ENCODE measurements around the gene SEC61B. TPM values are rescaled to one million over a fixed set of nuclear protein-coding genes. Genes with fewer than 3 reads are reported as not detected.
A peak's percentile ranks its signal among the peaks of the same experiment; 100 is the strongest.

SEC61B gene
- total RNA-seq, 2 donors from 2014 or later = 176 to 255 TPM

DNA sequence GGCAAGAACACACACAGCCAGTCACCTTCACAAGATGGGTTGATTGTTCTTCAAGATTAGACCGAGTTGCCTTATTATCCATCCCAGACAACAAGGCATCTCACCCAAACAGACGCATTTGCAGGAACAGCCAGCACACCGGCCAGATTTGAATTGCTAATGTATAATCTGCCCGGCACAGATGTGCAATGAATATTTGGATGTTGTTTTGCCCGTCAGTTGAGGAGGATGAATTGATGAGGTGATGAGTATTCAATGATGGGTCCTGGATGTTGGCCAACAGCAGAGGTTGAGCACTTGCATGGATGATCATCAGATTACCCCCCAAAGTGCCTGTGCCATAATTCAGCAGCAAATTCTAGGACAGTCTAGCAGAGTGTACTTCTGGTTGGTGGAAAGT is 20.5 kb upstream of the SEC61B start:
- H3K27ac Mint-ChIP-seq = no peak overlapping the region
- no peak overlapping the region for H3K4me3 Mint-ChIP-seq
- H3K36me3 Mint-ChIP-seq = peaks cover 6% of the 10 kb centered on the region
- no peak for DNase-seq (ENCODE audit: low spot score)
- no peaks in the 10 kb centered on the region for H3K9me3 Mint-ChIP-seq
- no peak for ATAC-seq
- H3K27me3 Mint-ChIP-seq = peaks cover 3 to 9% of the 10 kb centered on the region in 2 donors
- H3K4me1 Mint-ChIP-seq (ENCODE audit: low read depth in 2 of 2) = peaks cover 0 to 3% of the 10 kb centered on the region in 2 donors

DNA sequence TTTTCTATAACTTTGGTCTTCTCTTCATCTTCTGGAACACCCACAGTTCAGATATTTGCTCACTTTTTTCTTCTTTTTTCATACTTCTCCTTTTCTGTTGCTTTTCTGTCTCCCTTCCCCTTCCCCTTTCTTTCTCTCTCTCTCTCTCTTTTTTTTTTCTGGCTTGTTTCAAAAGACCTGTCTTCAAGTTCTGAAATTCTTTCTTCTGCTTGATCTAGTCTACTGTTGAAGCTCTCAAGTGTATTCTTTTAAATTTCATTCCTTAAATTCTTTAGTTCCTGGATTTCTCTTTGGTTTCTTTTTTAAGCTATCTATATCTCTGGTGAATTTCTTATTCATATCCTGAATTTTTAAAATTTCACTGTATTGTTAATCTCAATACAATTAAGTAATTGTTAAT is 11.5 kb upstream of the SEC61B start:
- Mint-ChIP-seq H3K9me3 (peaks cover 4% of the 10 kb centered on the region), H3K36me3 (peaks cover 40% of the 10 kb centered on the region), H3K27me3 (peaks cover 3 to 12% of the 10 kb centered on the region in 2 donors), H3K4me3 (no peak overlapping the region), H3K4me1 (ENCODE audit: low read depth in 2 of 2) (peaks cover 13 to 21% of the 10 kb centered on the region in 2 donors), H3K27ac (no peak overlapping the region)
- DNase-seq (ENCODE audit: low spot score) (no peak), ATAC-seq (no peak)

DNA sequence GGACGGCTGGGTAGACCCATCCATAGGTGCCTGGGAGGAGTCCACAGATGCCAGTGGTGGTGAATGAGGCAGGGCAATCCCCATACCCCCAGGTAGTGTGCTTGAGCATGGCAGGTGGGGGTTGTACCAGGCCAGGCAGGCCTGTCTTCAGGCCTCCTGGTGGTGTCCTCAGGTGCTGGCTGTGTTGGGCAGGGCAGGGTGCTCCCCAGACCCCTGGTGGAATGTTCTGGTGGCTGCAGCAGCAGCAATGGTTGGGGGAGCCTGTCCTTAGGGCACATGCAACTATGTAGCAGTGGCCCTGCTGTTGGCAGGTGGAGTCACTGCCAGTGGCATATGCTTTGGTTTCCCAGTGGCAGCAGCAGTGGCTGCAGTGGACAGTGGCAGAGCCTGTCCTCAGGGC is 10.3 kb upstream of the SEC61B start:
- Mint-ChIP-seq H3K9me3 (peaks cover 4% of the 10 kb centered on the region), H3K36me3 (peaks cover 38% of the 10 kb centered on the region), H3K27ac (no peak overlapping the region), H3K4me1 (ENCODE audit: low read depth in 2 of 2) (peaks cover 20 to 30% of the 10 kb centered on the region in 2 donors), H3K4me3 (no peak overlapping the region), H3K27me3 (peaks cover 3 to 6% of the 10 kb centered on the region in 2 donors)
- ATAC-seq (peak; percentile 22 to 52), DNase-seq (ENCODE audit: low spot score) (no peak)

DNA sequence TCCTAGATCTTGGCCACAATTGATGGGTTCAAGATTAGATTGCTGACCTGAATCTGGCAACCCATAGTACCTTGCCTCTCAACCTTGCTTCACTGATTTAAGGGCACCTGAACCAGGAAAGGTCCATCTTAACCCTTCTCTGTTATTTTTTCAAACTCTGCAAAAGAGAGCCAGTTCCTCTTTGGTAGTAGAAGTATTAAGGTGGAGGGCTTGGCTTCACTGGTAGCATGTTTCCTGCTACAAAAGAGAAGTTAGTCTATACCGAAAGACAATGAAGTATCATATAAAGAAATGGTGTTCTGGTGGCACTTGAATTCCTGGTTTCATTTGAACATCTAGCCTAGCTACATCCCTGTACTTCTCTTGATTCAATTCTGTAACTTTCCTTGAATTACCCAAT is 8.9 kb upstream of the SEC61B start:
- Mint-ChIP-seq H3K36me3 (peaks cover 48% of the 10 kb centered on the region), H3K27me3 (peaks cover 3 to 6% of the 10 kb centered on the region in 2 donors), H3K4me1 (ENCODE audit: low read depth in 2 of 2) (peaks cover 31 to 36% of the 10 kb centered on the region in 2 donors), H3K9me3 (peaks cover 4% of the 10 kb centered on the region), H3K4me3 (no peak overlapping the region), H3K27ac (no peak overlapping the region)
- no peak for DNase-seq (ENCODE audit: low spot score)
- ATAC-seq = no peak

DNA sequence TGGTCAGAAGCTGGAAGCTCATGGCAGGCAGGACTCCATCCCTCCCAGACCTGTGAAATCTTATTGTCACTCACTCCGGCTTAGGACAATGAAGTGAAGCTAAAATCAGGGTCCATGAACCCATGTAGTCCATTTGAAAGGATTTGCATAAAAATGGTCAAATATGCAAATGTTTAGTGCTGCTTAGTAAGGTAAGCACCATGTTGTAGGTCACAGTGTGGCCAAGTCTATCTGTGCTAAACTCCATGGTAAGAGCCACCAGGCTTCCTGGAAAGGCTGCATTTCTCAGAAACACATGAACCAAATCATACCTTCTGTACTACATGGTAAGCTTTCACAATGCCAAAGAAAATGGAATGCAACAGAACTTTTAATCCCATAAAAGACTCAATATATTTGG is 6.0 kb upstream of the SEC61B start:
- Mint-ChIP-seq H3K36me3 (peaks cover 57% of the 10 kb centered on the region), H3K27me3 (no peaks in the 10 kb centered on the region), H3K9me3 (peaks cover 2% of the 10 kb centered on the region), H3K4me1 (ENCODE audit: low read depth in 2 of 2) (peaks cover 52 to 57% of the 10 kb centered on the region in 2 donors), H3K27ac (peak overlapping the region; percentile 47 to 50), H3K4me3 (peak overlapping the region; percentile 32)
- DNase-seq (ENCODE audit: low spot score) (no peak), ATAC-seq (peak; percentile 73 to 80)

DNA sequence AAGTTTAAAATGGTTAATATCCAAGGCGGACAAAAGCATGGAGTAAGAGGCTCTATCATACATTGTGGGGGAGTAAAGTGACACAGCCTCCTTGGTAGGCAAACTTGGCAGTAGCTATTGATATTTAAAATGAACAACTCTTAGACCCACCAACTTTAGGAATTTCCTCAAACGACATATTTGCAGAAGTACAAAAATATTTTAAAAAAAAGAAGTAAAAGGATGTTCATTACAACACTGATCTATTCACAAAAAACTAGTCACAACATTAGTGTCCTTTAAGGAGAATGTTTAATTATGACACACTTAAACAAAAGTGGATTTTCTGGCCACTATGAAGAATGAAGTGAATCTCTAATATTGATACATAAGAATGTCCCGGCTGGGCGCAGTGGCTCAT is 2.1 kb upstream of the SEC61B start:
- H3K36me3 Mint-ChIP-seq = peaks cover 66% of the 10 kb centered on the region
- H3K27ac Mint-ChIP-seq = peak overlapping the region; percentile 99 to 100

DNA sequence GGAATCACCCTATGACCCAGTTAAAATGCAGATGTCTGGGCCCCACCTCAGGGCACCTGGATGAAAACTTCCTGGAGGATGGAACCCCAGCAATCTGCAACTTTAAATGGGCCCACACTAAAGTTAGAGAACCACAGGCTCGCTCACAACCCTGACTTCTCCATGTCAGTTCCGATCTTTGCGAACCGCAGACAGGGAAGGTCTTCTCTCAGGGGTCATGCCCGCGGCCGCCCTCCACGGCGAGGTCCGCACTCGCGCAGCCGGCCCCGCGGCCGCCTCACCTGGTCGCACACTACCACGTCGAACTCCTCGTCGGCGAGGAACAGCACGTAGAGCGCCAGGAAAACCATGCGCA is 839 bp upstream of the SEC61B start:
- no peaks in the 10 kb centered on the region for H3K9me3 Mint-ChIP-seq
- H3K27ac Mint-ChIP-seq = peak overlapping the region; percentile 99 to 100
- no peak for DNase-seq (ENCODE audit: low spot score)
- peaks cover 67% of the 10 kb centered on the region for H3K36me3 Mint-ChIP-seq
- no peak for ATAC-seq
- peaks cover 57 to 66% of the 10 kb centered on the region in 2 donors for H3K4me1 Mint-ChIP-seq (ENCODE audit: low read depth in 2 of 2)
- no peaks in the 10 kb centered on the region for H3K27me3 Mint-ChIP-seq
- H3K4me3 Mint-ChIP-seq = peak overlapping the region; percentile 100

More for the DNA sequence above, 2.1 kb upstream of the SEC61B start:
- H3K9me3 Mint-ChIP-seq = no peaks in the 10 kb centered on the region
- peaks cover 62 to 69% of the 10 kb centered on the region in 2 donors for H3K4me1 Mint-ChIP-seq (ENCODE audit: low read depth in 2 of 2)
- H3K27me3 Mint-ChIP-seq = no peaks in the 10 kb centered on the region
- DNase-seq (ENCODE audit: low spot score) = no peak
- ATAC-seq = no peak
- H3K4me3 Mint-ChIP-seq = peak overlapping the region; percentile 100

DNA sequence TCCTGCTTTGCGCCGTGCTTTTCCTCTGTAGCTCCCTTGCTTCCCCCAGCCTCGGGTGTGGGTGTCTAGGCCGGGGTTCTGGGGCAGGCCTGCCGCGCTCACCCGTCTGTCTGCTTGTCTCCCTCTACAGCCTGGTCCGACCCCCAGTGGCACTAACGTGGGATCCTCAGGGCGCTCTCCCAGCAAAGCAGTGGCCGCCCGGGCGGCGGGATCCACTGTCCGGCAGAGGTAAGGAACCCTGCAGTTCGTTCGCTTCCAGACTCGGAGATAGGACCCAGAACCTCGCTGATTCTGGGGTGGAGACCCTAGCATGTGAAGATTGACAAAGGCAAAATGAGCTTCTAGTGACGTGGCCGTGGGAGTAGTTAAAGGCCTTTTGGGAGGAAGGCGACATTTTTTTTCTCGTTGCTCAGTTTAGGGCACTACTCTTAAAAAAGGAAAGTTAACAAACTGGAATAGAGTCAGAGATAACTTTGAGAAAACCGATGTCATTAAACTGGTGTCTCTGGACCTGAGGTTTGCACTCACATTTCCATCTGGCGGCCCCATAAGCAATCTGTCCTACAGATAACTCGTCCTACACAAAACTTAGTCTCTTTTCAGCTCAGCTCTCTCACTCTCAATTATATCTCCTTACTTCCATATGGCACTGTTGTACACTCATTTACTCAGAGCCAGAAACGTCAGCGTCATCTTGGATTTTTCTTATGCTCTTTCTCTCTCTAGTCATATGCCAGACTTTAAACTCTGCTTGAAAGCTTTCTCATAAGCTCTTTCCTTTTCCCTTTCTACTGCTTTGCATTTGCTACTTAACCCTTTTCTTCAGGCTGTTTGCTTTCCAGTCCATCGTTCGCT is 561 bp downstream of the SEC61B start:
- Mint-ChIP-seq H3K36me3 (peaks cover 56% of the 10 kb centered on the region), H3K4me1 (ENCODE audit: low read depth in 2 of 2) (peaks cover 53 to 57% of the 10 kb centered on the region in 2 donors), H3K4me3 (peak overlapping the region; percentile 100), H3K9me3 (no peaks in the 10 kb centered on the region), H3K27me3 (no peaks in the 10 kb centered on the region), H3K27ac (peak overlapping the region; percentile 99 to 100)
- ATAC-seq = peak; percentile 49 to 57
- no peak for DNase-seq (ENCODE audit: low spot score)

DNA sequence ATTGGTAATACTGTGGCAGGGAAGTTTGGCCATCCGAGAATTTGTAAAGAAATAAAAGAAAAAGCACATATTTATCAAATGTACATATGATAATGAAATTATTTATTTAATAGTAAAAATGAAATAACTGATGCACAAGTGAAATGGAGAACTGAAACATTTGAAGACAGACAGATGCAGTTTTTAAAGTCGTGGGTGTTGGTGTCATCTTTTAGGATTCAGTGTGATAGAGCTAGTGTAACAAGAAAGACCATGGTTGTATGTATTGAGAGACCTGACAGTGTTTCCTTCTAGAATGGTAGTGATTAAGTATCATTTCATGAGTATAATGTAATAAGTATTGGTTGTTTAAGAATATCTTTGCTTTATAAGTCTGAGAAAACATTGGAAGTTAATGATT is 2.4 kb downstream of the SEC61B start:
- Mint-ChIP-seq H3K4me1 (ENCODE audit: low read depth in 2 of 2) (peaks cover 44 to 52% of the 10 kb centered on the region in 2 donors), H3K9me3 (no peaks in the 10 kb centered on the region), H3K4me3 (peak overlapping the region; percentile 100), H3K27me3 (no peaks in the 10 kb centered on the region), H3K27ac (peak overlapping the region; percentile 0 to 99), H3K36me3 (peaks cover 50% of the 10 kb centered on the region)
- DNase-seq (ENCODE audit: low spot score) = no peak
- no peak for ATAC-seq

DNA sequence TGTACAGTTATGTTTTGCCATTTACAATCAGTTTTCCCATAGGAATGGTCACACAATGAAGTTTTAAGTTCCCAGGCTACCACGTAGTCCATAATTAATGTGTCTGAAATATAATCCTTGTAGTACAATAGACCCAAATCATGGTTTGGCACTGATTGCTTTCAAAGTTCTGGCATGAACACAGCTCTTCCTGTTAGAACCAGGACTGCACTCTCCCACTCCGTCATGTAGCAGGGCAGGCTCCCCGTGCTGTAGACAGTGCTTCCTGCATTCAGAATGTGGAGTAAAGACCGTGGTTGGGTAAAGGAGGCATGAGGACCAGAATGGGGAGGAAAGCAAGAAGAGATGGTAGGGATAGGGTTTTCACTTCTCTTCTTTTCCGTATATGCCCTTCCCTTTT is 4.0 kb downstream of the SEC61B start:
- H3K27ac Mint-ChIP-seq = peak overlapping the region in 1 of 2 donors; percentile 22

DNA sequence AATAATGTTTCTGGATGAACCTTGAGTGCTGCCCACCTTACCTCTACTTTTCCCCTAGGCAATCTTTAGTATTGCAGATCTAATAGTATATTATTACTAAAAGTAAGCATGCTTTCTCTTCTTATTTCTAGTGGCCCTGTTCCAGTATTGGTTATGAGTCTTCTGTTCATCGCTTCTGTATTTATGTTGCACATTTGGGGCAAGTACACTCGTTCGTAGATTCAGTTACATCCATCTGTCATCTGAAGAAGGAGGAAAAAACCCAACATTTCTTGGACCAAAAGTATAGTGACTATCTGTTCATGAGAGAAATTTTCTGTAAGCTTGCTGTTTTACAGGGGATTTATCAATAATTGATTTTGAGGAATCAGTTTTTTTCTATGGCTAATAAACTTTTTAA is 8.1 kb downstream of the SEC61B start:
- peak overlapping the region; percentile 12 to 19 for H3K27ac Mint-ChIP-seq
- no peaks in the 10 kb centered on the region for H3K9me3 Mint-ChIP-seq
- no peaks in the 10 kb centered on the region for H3K27me3 Mint-ChIP-seq
- no peak for ATAC-seq
- DNase-seq (ENCODE audit: low spot score) = no peak
- peaks cover 31 to 38% of the 10 kb centered on the region in 2 donors for H3K4me1 Mint-ChIP-seq (ENCODE audit: low read depth in 2 of 2)
- no peak overlapping the region for H3K4me3 Mint-ChIP-seq
- peaks cover 41% of the 10 kb centered on the region for H3K36me3 Mint-ChIP-seq

More for the DNA sequence above, 4.0 kb downstream of the SEC61B start:
- H3K36me3 Mint-ChIP-seq = peaks cover 48% of the 10 kb centered on the region
- ATAC-seq (no peak), DNase-seq (ENCODE audit: low spot score) (no peak)
- no peaks in the 10 kb centered on the region for H3K9me3 Mint-ChIP-seq
- H3K4me3 Mint-ChIP-seq = no peak overlapping the region
- no peaks in the 10 kb centered on the region for H3K27me3 Mint-ChIP-seq
- H3K4me1 Mint-ChIP-seq (ENCODE audit: low read depth in 2 of 2) = peaks cover 39 to 44% of the 10 kb centered on the region in 2 donors

DNA sequence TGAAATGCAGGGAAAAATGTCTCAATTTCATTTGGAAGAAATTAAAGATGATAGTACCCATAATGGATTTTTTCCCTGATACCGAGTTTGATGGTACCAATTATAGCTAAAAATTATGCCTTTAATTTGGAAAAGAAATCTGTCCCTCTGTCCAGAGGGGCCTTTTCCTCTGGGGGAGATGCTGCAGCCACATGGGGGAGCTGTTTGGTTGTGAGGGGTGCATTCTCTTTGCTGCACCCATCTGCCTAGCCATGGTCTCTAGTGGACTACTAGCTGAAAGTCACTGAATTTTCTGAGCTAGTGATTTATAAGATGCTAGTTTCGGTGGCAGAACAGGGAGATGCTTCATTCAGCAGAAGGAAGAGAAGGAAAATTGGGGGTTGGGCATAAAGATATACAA is 9.6 kb downstream of the SEC61B start:
- no peak for DNase-seq (ENCODE audit: low spot score)
- H3K9me3 Mint-ChIP-seq = no peaks in the 10 kb centered on the region
- H3K4me1 Mint-ChIP-seq (ENCODE audit: low read depth in 2 of 2) = peaks cover 38 to 41% of the 10 kb centered on the region in 2 donors
- peaks cover 37% of the 10 kb centered on the region for H3K36me3 Mint-ChIP-seq
- H3K27me3 Mint-ChIP-seq = no peaks in the 10 kb centered on the region
- H3K27ac Mint-ChIP-seq = peak overlapping the region; percentile 44 to 56
- H3K4me3 Mint-ChIP-seq = no peak overlapping the region
- ATAC-seq = no peak

DNA sequence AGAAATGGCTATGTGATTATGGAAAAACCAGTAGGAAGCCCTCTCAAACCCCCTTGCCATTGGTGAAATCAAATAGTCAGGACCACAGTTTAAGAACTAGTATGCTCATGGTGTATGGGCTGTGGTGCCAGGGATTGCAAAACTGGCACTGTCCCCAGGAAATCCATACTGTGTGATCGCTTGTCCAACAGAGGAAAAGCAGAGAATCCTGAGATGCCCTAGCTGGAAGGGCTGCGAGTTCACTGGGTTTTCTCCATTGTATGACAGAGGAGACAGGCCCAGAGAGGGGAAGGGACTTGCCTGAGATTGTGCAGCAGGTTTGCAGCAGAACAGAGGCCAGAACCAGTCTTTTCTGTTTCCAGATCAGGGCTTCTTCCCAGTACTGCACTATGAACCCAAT is 12.5 kb downstream of the SEC61B start:
- no peak for ATAC-seq
- no peaks in the 10 kb centered on the region for H3K9me3 Mint-ChIP-seq
- no peak for DNase-seq (ENCODE audit: low spot score)
- H3K36me3 Mint-ChIP-seq = peaks cover 44% of the 10 kb centered on the region
- no peaks in the 10 kb centered on the region for H3K27me3 Mint-ChIP-seq
- H3K4me3 Mint-ChIP-seq = no peak overlapping the region
- H3K4me1 Mint-ChIP-seq (ENCODE audit: low read depth in 2 of 2) = peaks cover 30 to 49% of the 10 kb centered on the region in 2 donors
- H3K27ac Mint-ChIP-seq = peak overlapping the region in 1 of 2 donors; percentile 26

DNA sequence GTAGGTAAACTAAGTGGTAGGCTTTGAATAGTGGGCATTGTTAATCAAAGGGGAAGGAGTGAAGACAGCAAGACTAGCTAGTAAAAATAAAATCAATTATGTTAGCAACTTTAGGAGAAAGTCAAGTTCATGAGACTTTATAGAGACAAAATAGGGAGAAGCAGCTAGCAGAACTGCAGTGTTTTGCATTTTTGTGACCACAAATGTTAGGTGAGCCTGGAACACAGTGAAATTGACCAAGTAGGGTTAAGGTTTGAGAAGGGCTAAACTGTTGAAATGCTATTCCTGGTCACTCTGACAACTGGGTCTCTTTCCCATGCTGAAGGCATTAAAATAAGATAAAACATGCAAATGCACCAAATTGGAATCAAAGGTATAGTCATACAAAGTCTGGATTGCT is 13.0 kb downstream of the SEC61B start:
- ATAC-seq (no peak), DNase-seq (ENCODE audit: low spot score) (no peak)
- Mint-ChIP-seq H3K4me1 (ENCODE audit: low read depth in 2 of 2) (peaks cover 30 to 53% of the 10 kb centered on the region in 2 donors), H3K27me3 (no peaks in the 10 kb centered on the region), H3K9me3 (no peaks in the 10 kb centered on the region), H3K27ac (peak overlapping the region in 1 of 2 donors; percentile 26), H3K4me3 (no peak overlapping the region), H3K36me3 (peaks cover 44% of the 10 kb centered on the region)

Data from natural killer cell treated with Interleukin-12 subunit alpha and Interleukin-12 subunit beta and Interleukin-15 and Interleukin-18, amount 100 ng/mL, for 72 hours (primary cell).